HS-5 (cell line): Measurements from ENCODE around the gene STRN.
"Not testable (repeated sequence)": the region's sequence is repeated elsewhere in the genome, so short reads cannot be mapped to it uniquely, and the experiment has no call there.

Source experiments
- DNase-seq: peaks from one replicate; pipeline ENCODE4 v3.0.0-alpha.2; 2012; ENCODE audit warnings: low read depth

Gene STRN

DNA sequence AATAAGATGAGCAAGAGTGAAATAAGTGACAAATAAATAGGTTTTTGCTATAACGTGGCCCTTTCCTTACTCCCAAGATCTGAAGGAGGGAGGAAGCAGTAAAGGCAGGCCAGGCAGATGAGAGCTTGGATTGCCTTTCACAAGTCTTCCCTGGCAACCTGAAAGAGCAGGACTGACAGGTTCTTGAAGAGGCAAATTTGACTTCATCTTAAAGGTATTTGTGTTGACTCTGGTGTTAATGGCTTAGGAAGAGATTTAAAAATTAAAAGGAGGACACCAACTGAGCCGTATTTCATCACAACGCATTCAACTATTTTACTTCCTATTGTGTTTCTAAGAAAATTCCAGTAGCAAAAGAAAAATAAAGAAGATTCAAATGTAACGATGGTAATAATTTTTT, 3.2 kb downstream of the STRN start:
- no peak for DNase-seq

DNA sequence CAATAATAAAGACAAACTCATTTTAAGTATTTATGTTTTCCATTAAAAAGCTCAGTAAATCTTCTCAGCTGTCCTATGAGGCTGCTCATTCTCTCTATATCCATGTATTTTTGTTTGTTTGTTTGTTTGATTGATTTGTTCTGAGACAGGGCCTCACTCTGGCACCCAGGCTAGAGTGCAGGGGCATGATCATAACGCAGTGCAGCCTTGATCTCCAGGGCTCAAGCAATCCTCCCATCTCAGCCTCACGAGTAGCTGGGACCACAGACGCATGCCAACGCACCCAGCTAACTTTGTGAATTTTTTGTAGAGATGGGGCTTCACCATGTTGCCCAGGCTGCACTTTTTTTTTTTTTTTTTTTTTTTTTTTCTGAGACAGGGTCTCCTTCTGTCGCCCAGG, 5.6 kb downstream of the STRN start:
- DNase-seq, result no peak

DNA sequence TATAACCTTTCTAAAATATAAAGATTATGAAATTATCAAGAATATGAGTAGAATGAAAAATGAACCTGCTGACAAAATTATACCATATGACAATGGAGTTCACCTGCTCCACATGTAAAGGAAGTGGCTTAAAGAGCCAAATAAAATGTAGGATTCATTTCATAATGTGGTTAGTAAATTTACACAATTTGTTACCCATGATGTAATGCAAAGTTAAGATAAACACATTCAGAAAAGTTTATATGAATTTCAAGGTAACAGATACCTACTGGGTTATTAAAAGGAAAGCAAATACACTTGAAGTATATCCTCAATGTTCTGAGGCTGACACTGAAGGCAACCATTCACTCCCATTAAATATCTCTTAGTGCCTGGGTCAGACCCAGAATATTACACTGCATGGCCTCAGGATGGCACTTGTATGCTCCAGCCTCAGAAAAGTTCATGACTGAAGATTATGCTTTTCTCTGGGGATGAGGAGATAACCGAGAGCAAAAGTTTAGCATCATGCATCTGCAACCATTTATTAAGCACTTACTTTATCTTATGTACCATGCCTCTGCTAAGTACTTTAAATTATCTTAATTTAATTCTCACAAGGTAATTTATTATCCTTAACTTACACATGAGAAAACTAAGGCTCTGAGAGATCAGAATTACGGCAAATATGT, 6.2 kb downstream of the STRN start:
- no peak for DNase-seq

DNA sequence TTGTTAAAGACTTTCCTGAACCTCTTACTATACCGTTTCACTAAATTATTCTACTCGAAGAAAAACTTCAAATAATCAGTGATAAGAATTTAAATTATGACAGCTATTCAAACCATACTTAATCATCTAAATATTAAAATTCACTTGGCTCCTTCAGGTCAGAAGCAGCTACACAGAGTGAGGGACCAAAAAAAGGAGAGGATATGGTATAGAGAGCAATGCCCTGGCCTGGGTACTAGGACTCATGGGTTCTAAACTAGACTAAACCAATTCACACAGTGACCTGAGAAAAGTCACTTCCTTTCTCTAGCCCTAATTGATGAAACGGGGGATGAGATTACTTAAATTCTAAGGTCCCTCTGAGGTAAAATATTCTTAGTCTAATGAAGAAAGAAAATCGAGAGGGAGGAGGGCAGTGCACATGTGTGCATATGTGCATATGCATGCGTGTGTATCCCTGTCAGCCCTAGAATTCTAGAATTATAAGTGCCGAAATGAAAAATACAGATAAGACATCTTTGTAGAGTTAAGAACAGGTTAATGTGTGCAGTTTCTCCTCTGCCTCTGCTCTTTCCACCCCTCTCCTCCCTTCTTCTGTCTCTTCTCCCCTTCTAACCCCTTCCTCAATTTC, 11.2 kb downstream of the STRN start:
- DNase-seq, result no peak

DNA sequence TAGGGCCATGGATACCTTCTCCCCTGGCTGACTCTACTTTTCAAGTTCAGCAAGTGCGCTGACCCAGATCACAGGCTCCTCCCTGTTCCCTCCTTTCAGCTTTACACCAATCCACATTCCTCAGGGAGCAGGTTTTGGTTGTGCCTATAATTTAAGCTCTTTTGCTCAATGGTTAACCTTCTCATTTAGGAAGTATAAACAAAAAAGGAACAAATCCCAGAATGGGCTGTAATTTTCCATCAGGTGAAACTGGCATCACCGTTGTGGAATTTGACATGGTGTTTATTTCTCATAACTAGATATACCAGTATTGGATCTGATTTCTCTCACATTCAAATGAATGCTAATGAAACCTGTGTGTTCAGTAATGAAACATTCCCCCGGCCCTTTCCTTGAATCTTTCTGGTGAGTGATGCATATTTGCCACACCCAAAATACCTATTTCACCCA, 13.6 kb downstream of the STRN start:
- DNase-seq, result no peak

DNA sequence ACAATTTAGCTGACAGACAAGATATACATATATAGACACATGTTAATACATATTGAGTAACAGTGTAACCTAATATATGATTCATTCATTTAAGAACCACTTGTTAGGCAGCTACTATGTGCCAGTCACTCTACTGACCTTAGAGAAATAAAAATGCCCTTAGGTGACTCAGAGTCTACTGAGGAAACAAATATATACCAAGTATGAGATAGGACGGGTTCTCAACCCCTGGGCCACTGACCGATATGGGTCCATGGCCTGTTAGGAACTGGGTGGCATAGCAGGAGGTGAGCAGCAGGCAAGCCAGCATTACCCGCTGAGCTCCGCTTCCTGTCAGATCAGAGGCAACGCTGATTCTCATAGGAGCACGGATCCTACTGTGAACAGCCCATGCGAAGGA, 14.8 kb downstream of the STRN start:
- DNase-seq, result no peak

DNA sequence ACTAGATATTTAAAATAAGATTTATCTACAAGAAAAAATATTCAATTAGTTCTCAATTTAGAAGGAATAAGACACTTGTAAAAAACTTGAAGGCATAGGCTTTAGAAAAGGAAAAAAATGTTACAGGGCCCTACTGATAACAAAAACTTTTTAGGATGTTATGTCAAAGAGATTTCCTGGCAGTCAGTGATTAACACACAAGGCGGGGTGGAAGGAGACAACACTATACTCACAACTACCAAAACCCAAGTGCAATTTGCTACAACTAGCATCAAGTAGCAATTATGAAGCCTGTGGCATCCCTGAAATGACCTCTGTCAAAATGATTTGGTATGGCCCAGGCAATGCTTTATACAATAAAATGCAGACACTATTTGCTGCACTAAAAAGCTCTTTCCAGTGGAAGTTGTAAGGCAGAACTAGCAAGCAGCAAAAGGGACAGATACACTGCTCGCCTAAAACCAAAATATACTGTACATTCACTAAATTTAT, 15.3 kb downstream of the STRN start:
- no peak for DNase-seq

DNA sequence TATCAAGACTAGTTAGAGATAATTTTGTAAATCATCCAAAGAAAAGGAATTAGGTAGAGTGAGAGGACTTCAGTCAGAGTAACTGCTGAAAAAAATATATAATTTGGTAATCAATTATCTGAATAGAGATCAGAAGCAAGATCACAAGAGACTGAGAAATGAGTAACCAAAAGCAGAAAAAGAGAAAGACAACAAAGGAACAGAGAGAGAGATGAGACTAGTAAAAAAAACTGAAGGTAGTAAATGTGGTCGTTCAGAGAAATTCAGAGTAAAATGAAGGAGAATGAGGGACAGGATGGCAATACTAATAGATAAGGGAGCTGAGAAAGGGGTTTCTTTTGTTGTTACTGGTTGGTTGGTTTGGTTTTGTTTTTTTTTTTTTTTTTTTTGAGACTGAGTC, 16.5 kb downstream of the STRN start:
- DNase-seq, result no peak

DNA sequence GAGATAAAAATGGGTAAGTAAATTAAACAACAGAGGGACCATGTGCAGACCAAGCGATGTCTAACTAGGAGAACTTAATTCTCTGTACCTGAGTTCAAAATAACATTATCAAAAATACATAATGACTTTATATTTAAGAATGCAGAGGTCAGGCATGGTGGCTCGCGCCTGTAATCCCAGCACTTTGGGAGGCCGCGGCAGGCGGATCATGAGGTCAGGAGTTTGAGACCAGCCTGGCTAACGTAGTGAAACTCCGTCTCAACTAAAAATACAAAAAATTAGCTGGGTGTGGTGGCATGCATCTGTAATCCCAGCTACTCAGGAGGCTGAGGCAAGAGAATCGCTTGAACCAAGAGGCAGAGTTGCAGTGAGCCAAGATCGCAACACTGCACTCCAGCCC, 21.1 kb downstream of the STRN start:
- not testable (repeated sequence) for DNase-seq

DNA sequence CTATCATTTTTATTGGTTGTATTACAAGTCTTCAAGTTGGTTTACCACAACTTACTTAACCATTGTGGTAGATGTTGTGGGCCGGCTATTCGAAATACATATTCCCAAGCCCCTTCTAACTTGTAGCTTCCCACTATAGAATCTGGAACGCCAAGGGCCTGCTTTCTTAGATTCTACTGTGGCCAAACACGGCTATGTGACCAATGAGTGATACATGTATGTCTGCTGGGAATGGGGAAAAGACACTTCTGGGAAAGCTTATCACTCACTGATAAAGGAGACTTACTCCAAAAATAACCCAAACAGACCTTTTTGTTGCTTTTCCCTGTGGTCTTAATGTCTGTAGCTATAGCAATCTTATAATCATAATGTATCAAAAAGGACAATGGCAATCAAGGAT, 24.5 kb downstream of the STRN start:
- no peak for DNase-seq

DNA sequence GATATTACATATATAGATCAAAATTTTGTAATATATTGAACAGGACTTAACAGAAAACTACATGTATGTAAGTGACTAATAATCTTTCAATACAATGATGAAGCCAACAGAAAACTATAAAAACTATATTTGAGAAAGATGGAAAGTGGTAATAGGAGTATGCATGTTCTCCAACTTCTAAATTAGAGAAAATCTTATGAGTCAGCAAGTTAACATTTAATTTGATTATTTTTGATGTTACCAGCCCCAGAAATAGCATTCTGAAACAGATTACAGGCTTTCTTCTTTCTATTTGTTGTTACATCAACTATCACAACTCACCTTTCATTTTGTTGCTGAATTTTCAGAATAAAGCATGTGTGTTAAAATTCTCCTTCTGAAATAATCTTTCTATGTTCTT, 29.8 kb downstream of the STRN start:
- not testable (repeated sequence) for DNase-seq

DNA sequence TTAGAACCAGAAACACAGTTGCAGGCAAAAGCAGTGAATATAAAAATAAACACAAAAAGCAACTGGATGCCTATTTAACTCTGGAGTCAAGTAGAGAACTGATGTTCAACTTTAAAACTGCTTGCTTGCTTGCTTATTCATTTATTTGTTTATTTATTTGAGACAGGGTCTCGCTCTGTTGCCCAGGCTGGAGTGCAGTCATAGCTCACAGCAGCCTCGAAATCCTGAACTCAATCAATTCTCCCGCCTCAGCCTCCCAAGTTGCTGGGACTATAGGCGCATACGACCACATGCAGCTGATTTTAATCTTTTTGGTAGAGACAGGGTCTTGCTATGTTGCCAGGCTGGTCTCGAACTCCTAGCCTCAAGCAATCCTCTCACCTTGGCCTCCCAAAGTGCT, 34.6 kb downstream of the STRN start:
- not testable (repeated sequence) for DNase-seq

DNA sequence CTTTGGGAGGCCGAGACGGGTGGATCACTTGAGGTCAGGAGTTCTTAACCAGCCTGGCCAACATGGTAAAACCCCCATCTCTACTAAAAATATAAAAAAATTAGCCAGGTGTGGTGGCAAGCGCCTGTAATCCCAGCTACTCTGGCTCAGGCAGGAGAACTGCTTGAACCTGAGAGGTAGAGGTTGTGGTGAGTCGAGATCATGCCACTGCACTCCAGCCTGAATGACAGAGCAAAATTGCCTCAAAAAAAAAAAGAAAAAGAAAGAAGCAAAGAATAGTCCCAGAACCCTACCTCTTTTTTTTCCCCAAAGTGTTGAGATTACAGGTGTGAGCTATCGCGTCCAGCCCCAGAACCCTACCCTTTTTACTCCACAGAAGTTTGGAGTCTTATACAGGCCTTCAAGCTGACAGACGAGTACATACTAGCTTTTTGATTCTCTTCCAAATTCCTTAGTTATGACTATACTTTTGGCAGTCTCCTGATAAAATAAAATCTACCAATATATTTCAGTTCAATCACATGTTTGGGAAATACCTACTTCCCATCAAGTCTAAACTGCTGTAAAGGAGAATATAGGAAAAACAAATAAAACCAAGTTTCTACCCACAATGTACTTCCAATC, 35.4 kb downstream of the STRN start:
- peak; percentile 37 for DNase-seq

DNA sequence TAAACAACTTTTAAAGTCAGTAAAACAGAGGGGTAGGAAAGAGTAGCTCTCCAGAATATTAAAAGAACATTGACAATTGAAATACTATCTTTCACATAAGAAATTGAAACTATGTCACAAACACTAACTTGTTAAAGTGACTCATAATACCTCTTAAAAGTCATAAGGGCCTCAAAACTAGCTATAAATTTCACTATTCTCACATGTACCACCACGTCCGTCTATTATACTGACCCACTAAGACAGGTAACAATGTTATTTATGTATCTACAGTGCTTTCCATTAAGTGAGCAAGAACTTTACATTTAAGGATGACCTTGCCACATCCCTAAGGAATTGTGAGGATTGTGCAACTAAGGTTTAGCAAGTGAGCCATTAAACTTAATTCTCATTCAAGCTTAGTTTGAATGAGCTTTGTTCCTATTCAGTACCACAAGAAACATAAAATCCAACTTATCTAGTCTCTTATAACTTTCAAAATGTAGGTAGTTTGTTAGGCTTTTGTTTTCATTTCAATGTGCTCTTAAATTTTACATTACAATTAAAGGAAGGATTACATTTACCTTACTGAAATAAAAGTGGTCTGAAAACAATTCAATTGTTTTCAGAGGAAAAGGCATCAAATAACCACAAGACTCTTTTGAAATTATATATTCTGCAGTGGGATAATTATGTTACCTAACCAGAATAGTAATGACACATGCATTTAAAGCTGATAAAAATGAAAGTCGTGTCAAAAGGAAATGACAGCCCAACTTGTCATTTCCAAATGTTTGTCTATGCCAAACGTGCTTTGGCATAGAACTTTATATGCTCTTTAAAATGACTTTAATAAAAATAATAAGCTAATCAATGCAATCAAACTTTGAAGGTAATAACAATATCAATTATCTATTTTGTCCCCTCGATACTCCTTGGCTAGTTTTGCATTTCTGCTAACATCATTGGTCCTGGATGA, 39.9 kb downstream of the STRN start:
- DNase-seq, result not testable (repeated sequence)

DNA sequence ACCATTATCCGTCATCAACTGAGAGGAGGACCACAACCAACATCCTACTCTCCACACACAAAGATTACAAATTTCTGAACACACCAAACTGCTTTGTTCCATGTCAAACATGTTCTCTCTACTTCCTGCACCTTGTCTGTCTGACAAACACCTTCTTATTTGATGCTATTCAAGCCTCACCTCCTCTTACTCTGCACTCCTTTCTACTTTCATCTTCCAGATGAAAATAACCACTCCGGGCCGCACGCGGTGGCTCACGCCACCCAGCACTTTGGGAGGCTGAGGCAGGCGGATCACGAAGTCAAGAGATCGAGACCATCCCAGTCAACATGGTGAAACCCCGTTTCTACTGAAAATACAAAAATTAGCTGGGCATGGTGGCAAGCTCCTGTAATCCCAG, 43.7 kb downstream of the STRN start:
- DNase-seq, result not testable (repeated sequence)

DNA sequence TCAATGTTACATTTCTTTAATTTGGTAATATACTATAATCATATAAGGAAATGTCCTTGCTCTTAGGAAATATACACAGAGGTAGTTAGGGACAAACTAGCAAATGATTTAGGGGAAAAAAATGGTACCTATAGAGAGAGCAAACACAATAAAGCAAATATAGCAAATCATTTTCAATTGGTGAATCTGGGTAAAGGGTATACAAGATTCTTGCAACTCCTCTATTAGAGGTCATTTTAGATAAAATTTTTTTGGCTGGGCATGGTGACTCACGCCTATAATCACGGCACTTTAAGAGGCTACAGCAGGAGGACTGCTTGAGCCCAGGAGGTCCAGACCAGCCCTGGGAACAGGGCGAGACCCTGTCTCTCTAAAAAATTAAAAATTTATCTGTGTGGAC, 44.4 kb downstream of the STRN start:
- DNase-seq, result no peak

DNA sequence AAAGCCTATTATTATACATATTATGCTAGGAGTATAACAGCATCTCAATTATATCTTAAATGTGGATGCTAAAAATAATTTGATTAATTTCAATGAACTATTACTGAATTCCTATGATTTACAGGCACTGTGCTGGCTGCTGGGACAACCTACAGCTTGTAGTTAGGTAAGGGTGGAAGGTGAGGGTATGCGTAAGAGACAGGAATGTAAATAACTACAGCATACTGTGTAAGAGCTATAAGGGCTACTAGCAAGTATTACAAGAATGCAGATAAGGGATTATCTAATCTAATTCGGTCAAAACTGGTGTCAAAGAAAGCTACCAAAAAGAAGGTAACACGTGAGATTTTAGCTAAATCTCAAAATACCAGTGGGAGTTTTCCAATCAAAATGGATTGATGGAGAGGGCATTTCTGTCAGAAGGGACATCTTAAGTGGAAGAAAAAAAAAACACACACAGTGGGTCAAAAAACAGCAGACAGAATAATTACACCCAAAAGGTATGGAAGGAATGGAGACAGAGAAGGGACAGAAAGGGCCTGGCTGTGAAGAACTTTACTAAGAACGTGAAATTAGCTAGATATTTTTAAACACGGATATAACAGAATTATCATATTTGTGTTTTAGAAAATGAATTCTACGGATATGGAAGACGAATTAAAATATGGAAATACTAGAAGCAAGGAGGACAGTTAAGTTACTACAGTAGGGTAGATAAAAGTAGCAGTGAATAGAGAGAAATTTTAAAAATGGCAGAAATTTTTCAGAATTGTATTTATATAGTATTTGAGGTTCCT, 47.1 kb downstream of the STRN start:
- DNase-seq, result no peak

DNA sequence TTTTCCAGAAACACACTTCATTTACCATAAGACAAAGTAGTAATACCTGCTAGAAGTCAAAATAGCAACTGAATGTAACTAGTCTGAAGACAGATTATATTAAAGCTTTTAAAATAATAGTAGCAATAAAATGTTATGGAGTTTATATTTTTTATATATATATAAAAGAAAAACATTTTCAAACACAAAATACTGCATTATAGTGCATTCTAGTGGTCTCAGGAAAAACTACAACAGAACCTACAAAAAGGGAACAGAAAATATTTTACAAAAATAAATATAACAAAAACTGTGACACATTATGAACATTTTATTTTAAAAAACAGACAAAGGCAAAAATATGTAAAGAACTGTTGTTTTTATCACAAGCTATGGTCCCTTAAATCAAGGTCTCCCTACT, 48.0 kb downstream of the STRN start:
- DNase-seq, result no peak

DNA sequence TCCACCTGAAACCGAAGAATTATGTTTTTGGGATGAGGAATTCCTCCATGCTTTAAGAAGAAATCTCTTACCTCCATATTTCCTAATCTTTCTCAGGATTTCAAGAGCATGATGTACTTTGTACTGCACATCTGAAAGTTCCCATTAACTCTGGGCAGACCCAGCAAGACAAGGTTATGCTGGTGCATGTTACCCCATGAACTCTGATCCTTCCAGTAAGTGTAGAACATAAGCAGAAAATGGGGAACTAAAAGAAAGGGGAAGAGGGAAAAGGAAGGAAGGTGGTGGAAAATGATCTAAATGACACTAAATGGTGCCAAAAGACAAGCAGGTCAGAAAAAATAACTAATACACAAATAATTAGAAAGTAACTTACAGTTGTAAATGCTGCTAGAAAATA, 50.7 kb downstream of the STRN start:
- DNase-seq, result no peak

DNA sequence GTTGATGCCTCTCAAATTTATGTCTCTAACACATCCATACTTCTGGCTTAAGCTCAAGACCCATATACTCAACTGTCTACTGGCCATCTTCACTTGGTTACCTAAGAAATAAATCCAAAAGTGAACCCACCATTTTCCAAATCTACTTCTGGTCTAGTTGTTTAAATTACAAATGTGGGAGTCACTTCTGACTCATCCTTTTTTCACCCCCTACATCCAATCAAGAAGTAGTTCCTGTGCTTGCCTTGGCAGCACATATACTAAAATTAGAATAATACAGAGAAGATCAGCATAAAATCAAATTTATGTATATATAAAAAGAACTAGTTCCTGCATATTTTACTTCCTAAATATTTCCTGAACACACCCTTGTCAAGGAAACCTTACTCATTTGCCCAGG, 53.6 kb downstream of the STRN start:
- no peak for DNase-seq

DNA sequence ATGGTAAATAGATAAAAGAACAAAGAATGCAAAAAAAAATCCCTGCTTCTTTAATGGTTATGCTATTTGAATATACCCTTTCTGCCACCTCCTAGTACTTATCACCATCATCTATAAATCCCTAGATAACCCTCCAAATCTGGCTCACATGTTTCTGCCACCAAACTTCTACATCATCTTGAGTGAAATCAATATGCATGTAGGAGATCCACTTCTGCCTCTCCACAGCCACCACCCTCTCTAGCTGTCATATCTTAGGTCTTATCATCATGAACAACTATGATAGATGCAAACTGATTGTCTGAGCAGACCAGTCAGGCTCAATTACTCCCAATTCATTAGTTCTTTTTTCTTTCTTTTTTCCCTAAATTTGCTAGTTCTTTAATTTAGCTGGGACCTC, 55.3 kb downstream of the STRN start:
- DNase-seq, result no peak
